Measurements from ENCODE around the gene RHBDL1.
"Not testable (repeated sequence)": the region's sequence is repeated elsewhere in the genome, so short reads cannot be mapped to it uniquely, and the experiment has no call there.

Gene RHBDL1

GRCh38 chr16:687499-687898 lies 12.0 kb downstream of the RHBDL1 start:
- DNase-seq (ENCODE audit: low read depth): no peak

GRCh38 chr16:689175-689897 lies 13.9 kb downstream of the RHBDL1 start:
- DNase-seq (ENCODE audit: low read depth): no peak

DNA sequence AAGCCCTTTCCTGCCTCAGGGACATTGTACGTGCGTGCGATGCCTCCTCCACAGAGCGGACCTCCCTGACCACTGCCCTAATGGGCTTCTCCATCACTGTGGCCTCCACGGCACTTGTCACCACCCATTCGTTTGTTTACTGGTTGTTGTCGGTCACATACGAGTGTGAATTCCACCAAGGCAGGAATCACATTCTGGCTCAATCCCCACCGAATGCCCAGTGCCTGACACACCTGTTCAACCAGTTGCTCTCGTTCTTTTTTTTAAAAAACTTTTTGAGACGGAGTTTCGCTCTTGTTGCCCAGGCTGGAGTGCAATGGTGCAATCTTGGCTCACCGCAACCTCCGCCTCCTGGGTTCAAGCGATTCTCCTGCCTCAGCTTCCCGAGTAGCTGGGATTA lies 15.8 kb downstream of the RHBDL1 start:
- not testable (repeated sequence) for DNase-seq (ENCODE audit: low read depth)

GRCh38 chr16:692356-693108 lies 17.1 kb downstream of the RHBDL1 start:
- DNase-seq (ENCODE audit: low read depth): no peak

- DNase-seq (ENCODE audit: low read depth): no peak
Observed at GRCh38 chr16:693364-693763, 17.9 kb downstream of the RHBDL1 start.

GRCh38 chr16:693766-694165 lies 18.3 kb downstream of the RHBDL1 start:
- DNase-seq (ENCODE audit: low read depth): no peak

- DNase-seq (ENCODE audit: low read depth): no peak
Observed at GRCh38 chr16:694187-694862, 18.9 kb downstream of the RHBDL1 start.

DNA sequence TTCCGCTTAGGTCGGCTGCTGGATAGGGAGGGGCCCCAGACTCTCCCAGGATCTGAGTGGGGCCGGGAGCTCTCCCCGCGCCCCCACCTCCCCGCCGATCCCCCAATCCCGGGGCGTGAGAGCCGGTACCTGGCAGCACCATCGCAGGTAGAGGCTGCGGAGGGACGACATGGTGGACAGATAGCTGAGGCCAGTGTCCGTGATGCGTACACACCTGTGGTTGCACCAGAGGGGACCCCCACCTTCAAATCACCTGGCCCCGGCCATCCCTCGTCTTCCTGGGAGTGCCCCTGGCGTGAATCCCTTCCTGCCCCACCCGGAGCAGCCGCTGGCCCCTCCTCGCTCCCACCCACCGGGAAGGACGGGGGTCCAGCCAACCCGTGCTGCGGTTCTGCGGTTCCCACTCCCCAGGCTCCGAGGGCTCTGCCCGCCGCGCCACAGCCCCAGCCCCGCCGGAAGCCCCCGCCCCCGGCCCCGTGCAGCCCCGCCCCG lies 19.4 kb downstream of the RHBDL1 start:
- DNase-seq (ENCODE audit: low read depth): no peak

DNA sequence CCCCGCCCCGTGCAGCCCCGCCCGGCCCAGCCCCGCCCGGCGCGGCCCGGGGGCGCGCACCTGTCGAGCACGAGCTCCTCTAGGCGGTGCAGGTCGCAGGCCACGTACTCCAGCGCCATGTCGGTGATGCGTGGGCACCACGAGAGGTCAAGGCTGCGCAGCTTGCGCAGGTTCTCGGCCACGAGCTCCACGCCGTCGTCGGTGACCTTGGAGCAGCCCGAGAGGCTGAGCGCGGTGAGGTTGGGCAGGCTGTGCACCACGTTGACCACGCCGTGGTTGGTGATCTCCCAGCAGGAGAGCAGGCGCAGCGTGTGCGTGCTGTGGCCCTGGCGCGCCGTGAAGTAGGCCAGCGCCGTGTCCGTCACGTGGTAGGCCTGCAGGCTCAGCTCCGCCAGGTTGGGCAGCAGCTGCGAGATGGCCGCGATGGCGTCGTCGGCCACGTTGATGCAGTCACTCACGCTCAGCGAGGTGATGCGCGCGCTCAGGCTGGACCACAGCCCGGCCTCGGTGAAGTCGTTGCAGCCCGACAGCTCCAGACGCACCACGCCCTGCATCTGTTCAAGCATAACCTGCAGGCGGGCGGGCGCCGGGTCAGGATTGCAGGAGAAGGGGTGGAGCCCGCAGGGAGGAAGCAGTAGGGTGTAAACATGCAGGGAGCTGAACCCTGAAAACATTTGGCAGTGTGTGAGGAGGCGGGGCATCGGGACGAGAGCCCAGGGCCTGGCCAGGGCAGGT lies 20.1 kb downstream of the RHBDL1 start:
- no peak for DNase-seq (ENCODE audit: low read depth)

- DNase-seq (ENCODE audit: low read depth): no peak
Observed at GRCh38 chr16:698911-699671, 23.6 kb downstream of the RHBDL1 start.

DNA sequence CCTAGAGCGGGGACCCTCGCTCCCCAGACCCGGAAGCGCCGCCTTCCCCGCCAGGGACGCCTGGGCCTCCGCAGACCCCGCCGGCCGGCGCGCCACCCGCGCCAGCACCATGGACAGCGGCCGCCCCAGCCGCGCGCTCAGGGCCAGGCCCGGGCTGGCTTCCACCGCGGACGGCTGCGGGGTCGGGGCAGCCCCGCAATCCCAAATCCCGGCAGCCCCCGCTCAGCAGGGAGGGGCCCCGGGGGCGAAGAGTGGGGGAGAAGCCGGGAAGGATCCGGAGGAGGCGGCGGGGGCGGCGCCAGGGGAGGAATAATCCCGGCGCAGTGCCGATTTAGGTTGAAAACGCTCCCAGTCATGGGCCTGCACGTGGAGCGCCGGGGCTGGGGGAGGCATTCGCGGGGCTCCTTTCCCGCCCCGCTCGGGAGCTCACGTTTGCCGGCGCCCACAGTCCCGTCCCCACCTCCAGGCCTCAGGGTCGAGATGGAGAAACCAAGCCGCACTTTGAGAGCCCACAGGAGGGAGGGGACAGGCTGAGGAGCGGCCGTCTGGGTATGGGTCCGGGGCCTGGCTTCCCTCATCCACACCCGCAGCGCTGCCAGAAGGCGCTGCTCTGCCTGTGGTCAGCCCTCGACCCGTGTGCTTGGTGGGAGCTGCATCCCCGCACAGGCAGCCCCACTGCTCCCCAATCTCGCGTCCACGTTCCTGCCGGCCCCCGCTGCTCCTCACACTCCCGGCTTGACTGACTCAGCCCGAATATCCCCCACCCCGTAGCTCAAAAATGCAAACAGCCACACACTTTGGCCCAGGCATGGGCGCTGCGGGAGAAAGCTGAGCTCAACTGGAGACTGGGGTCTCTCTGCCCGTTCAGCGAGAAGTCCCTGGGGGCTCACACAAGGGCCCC lies 25.5 kb downstream of the RHBDL1 start:
- no peak for DNase-seq (ENCODE audit: low read depth)

DNA sequence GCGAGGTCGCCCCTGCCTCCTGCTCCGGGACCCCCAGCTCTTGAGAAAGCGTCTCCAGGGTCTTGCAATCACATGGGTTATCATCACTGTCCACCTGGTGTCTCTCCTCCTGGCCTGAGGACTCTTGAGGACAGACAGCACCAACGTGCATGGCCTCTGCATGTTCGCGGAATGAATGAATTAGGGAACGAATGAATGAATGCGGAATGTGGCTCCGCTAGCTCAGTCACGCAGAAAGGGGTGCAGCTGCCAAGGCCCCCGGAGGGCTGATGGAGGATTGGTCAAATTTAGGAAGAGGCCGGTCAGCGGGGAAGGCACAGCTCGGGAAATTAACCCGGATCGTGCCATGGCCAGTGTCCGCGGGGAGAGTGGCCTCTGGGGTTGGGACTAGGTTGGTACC lies 26.9 kb downstream of the RHBDL1 start:
- no peak for DNase-seq (ENCODE audit: low read depth)

GRCh38 chr16:703406-703805 lies 27.9 kb downstream of the RHBDL1 start:
- DNase-seq (ENCODE audit: low read depth): no peak

DNA sequence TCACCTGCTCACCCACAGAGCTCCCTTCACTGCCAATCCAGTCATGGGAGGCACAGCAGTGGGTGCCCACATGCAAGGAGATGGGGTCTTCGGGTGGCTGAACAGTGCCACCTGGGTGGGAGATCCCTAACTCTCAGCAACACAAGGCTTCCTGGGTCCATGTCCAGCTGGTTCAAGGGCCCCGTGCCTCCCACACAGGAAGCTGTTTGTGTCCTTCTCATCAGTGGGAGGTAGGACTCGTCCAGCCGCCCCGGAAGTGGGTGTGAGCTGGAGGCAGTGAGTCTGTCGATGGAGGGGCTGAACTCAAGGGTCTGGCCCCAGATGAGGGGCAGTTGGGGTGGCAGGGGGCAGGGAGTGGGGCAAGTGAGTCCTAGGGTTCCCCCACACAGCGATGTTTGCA lies 28.6 kb downstream of the RHBDL1 start:
- no peak for DNase-seq (ENCODE audit: low read depth)

DNA sequence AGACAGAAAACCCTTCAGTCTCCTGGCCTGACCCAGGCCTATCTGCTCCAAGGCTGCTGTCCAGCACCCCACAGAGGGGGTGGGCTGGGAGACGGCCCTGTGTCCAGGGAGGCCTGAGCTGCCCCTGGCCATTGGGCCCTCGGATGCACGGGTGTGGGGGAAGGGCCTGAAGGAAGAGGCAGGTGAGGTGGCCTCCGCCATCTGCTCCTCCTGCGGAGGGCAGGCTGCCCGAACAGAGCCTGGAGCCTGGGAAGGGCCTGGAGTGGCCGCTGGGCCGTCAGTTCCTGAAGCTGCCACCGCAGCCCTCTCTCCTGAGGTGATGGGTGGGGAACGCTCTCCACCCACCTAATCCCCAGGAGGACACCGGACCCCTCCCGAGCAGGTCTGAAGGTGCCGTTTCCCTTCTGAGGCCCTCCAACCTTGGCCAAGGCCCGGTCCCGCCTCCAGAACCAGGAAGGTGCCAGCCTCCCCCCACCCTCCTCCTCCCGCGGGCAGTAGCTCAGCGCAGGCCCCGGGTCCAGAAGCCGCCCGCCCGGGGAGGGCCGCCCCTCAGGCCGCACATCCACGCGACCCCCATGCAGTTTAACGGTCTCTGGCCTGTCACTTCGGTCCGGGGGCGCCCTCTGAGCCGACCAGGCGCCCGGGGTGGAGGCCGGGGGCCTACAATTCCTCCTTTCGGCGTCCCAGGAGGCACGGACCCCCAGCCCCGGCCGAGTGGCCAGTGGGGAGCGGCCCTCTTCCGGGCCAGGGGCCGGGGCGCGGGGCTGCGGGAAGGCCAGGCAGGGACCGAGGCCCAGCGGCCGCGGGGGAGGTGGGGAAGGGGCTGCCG lies 29.3 kb downstream of the RHBDL1 start:
- no peak for DNase-seq (ENCODE audit: low read depth)

DNA sequence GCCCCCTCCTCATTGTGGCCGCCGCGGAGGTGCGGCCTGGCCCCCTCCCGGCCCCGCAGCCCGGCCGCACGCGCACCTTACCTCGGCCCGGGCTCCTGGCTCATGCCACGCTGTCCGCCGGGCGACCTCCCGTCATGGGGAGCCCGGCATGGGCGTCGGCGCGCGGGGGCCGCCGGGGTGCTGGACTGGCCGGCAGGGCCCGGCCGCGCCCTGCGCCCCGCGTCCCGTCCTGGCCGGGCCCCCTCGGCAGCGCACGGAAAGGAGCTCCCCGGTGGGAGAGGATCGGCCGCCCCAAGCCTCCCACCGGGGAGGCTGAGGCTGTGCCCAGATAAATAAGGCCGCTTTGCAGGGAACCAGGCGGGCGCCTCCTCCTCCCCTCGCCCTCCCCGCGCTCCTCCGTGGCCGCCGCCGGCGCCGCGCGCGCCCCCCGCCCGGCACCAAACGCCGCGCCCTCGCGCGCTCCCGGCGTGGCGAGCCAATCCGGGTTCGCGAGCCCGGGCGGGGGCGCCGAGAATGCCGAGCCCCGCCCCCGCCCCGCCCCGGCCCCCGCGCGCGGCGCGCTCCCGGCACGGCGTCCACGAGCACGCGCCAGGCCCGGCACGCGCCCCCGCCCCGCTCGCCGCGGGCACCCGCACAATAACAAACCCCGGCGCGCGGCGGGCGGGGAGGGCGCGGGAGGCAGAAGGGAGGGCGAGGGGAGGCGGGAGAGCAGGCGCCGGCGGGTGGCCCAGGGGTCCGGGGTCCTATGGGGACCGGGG lies 30.1 kb downstream of the RHBDL1 start, which contains the start of gene FBXL16:
TSS of gene FBXL16 (minus strand) at position 371 of the 758 bp plus-strand sequence. CDS start 8,396 bp downstream, outside the sequence.
- DNase-seq (ENCODE audit: low read depth): no peak

DNA sequence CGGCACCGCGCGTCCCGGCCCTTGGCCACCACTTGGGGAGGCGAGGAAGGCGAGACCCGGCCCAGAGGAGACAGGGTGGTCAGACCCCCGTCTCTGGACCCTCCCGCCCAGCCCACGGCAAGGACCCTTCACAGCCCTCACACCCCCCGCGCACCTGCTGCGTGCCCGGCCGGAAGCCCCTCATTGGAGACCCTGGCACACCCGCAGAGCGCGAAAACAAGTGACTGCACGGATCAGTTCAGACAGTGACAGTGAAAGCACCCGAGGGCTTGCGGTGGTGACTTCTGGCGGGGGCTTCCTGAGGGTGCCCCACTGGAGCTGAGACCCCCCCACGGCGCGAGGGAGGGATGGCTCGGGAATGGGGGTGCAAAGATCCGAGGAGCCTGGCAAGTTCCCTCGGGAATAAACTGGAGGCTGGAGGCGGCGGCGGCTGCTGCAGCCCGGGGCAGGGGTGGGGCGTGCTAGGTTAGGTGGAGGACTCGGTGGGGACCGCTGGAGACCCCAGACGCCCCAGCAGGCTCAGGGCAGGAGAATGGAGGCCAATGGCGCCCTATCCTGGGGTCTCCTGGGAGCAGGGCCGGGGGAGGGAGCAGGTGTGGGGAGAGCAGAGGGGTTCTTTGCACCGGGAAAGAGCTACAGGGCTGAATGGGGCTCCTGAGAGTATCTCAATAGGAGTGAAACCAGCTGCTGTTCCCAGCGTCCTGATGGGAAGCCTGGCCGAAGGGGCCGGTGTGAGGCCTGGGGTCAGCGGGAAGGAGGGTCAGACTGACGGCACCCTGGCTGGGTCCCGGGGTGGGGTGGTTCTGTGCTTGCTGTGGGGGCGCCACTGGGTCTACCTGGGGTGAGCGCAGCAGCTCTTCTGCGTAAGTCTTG lies 31.0 kb downstream of the RHBDL1 start:
- no peak for DNase-seq (ENCODE audit: low read depth)

Data from HS-27A (cell line).